Measurements from ENCODE around the gene IL22RA1. TPM values are rescaled to one million over a fixed set of nuclear protein-coding genes. Genes with fewer than 3 reads are reported as not detected.

IL22RA1 gene
- total RNA-seq, 1 experiment from 2014 or later = 0.13 TPM

GRCh38 chr1:24159366-24159765, 16.4 kb upstream of the IL22RA1 start:
- H3K23ac ChIP-seq (ENCODE audit: insufficient read length, low read depth, low read length) = no peak overlapping the region
- no peaks in the 10 kb centered on the region for H3K9me3 ChIP-seq (ENCODE audit: control insufficient read depth, low read depth, low read length)
- H3K9me3 Mint-ChIP-seq = no peaks in the 10 kb centered on the region
- no peaks in the 10 kb centered on the region for H3K79me1 ChIP-seq (ENCODE audit: insufficient read depth, low read depth, low read length, poor library complexity, severe bottlenecking)
- H3K79me2 ChIP-seq (ENCODE audit: insufficient read depth, low read length) = no peaks in the 10 kb centered on the region
- no peak overlapping the region for H2BK120ac ChIP-seq (ENCODE audit: low read depth, low read length, poor library complexity, severe bottlenecking)
- H3T11ph ChIP-seq (ENCODE audit: low read length) = no peak overlapping the region
- no peak overlapping the region for H2AK5ac ChIP-seq (ENCODE audit: insufficient read length, low read length)
- H3K56ac ChIP-seq (ENCODE audit: insufficient read length, low read depth, low read length) = no peak overlapping the region
- H3K4me3 Mint-ChIP-seq = no peak overlapping the region
- H3K9ac ChIP-seq (ENCODE audit: extremely low read depth, insufficient read length, low read length) = no peak overlapping the region
- H3K4ac ChIP-seq (ENCODE audit: low read depth, low read length) = no peak overlapping the region
- no peak overlapping the region for H3K4me2 ChIP-seq (ENCODE audit: insufficient read depth, insufficient read length, low read length)
- H3K27me3 Mint-ChIP-seq (ENCODE audit: low read depth) = no peaks in the 10 kb centered on the region
- no peak overlapping the region for H4K8ac ChIP-seq (replicated peaks; ENCODE audit: insufficient read length, low read depth, low read length)
- H3K23me2 ChIP-seq (ENCODE audit: insufficient read length, low read depth, low read length, poor library complexity, severe bottlenecking) = no peaks in the 10 kb centered on the region
- TF ChIP-seq, protein P1, sequence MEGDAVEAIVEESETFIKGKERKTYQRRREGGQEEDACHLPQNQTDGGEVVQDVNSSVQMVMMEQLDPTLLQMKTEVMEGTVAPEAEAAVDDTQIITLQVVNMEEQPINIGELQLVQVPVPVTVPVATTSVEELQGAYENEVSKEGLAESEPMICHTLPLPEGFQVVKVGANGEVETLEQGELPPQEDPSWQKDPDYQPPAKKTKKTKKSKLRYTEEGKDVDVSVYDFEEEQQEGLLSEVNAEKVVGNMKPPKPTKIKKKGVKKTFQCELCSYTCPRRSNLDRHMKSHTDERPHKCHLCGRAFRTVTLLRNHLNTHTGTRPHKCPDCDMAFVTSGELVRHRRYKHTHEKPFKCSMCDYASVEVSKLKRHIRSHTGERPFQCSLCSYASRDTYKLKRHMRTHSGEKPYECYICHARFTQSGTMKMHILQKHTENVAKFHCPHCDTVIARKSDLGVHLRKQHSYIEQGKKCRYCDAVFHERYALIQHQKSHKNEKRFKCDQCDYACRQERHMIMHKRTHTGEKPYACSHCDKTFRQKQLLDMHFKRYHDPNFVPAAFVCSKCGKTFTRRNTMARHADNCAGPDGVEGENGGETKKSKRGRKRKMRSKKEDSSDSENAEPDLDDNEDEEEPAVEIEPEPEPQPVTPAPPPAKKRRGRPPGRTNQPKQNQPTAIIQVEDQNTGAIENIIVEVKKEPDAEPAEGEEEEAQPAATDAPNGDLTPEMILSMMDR (conservative IDR thresholded peaks at IDR 0.05) = no peak
- no peak overlapping the region for H3K18ac ChIP-seq (ENCODE audit: insufficient read length, low read depth, low read length)
- peaks cover 7 to 54% (median 42%) of the 10 kb centered on the region in 3 experiments for H3K36me3 Mint-ChIP-seq (ENCODE audit: insufficient read depth in 1 of 3, low read depth in 3 of 3)
- H2BK5ac ChIP-seq (ENCODE audit: insufficient read length, low read length) = no peak overlapping the region
- H3K27me3 ChIP-seq (ENCODE audit: insufficient read depth, low read length) = no peaks in the 10 kb centered on the region
- no peak overlapping the region for H4K5ac ChIP-seq (ENCODE audit: insufficient read length, low read depth, low read length)
- no peaks in the 10 kb centered on the region for H4K20me1 ChIP-seq (ENCODE audit: control insufficient read depth, insufficient read depth, insufficient read length)
- no peak overlapping the region for H4K91ac ChIP-seq (ENCODE audit: insufficient read length, low read depth, low read length)
- H3K4me1 Mint-ChIP-seq = peaks cover 7 to 11% of the 10 kb centered on the region in 2 experiments
- no CpG with 5 or more reads among the region's 5 CpGs for WGBS (ENCODE audit: extremely low coverage, insufficient read length, low lambda C conversion rate)
- no peak overlapping the region for H3K14ac ChIP-seq (ENCODE audit: insufficient read depth, low read length)
- H3K27ac Mint-ChIP-seq = peak overlapping the region in 2 of 3 experiments; percentile 26 to 78; a peak in 3 of 7 replicates
- H2BK15ac ChIP-seq (ENCODE audit: low read depth, low read length) = no peak overlapping the region
- no peaks in the 10 kb centered on the region; the same call in 1 of the 2 replicates for H3K4me1 ChIP-seq (ENCODE audit: insufficient read depth, low read length)
- no peak overlapping the region for H2BK20ac ChIP-seq (ENCODE audit: low read depth, low read length, poor library complexity, severe bottlenecking)
- H2BK12ac ChIP-seq (ENCODE audit: insufficient read length, low read depth, low read length) = no peak overlapping the region
- H2AFZ ChIP-seq (ENCODE audit: low read length) = no peak overlapping the region
- H3K27ac ChIP-seq (ENCODE audit: insufficient read length, low read depth, low read length) = no peak overlapping the region
- no peak for DNase-seq

All from H9 (cell line).